GM06990 (cell line): ENCODE data around the gene NDUFA9.

Source experiments
- DNase-seq: peaks from one replicate; pipeline ENCODE4 v3.0.0-alpha.2; 2011; ENCODE audit not compliant: insufficient read length; ENCODE audit errors: extremely low read depth
- H3K27me3 ChIP-seq: replicated peaks from 2 replicates; pipeline ENCODE4 v1.6.0; 2011; ENCODE audit warnings: low read length; ENCODE audit not compliant: control insufficient read depth, insufficient read depth
- H3K36me3 ChIP-seq: 2 replicates; pipeline ENCODE4 v1.5.1; 2011; ENCODE audit warnings: low read length; ENCODE audit not compliant: control insufficient read depth, insufficient read depth
- H3K4me3 ChIP-seq: replicated peaks from 2 replicates; pipeline ENCODE4 v1.5.1; 2011; ENCODE audit warnings: low read depth, mild to moderate bottlenecking, control low read depth, low read length
- CTCF ChIP-seq: IDR thresholded peaks from 2 replicates; pipeline ENCODE4 v1.5.1; 2011; ENCODE audit warnings: low read length, control low read depth, mild to moderate bottlenecking, inconsistent platforms; ENCODE audit not compliant: insufficient read depth, poor library complexity, severe bottlenecking

NDUFA9 gene

GRCh38 chr12:4609071-4609470 is 39.8 kb upstream of the NDUFA9 start:
- no peak for TF ChIP-seq CTCF
- H3K36me3 ChIP-seq = peaks cover 5% of the 10 kb centered on the region
- DNase-seq = no peak
- H3K4me3 ChIP-seq = no peak overlapping the region
- H3K27me3 ChIP-seq = no peaks in the 10 kb centered on the region

DNA sequence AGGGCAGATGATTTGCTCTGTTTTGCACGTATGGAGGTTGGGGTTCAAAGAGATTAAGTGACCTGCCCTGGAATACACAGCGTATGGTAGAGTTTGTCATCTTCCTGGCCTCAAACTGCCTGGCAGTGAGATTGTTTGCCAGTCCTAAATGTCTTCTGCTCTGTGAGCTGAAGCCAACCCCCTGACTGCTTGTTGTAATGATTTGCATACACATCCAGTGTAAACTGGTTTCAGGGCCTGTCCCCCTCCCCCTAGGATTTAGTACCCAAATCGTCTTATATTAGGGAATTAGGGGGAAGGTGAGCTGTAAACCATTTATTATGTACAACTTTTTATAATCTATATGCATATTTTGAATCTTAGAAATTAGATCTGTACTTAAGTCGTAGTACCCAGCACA is 38.4 kb upstream of the NDUFA9 start:
- Histone ChIP-seq H3K4me3 (no peak overlapping the region), H3K36me3 (peaks cover 5% of the 10 kb centered on the region), H3K27me3 (no peaks in the 10 kb centered on the region)
- no peak for DNase-seq
- no peak for TF ChIP-seq CTCF

- no peak for TF ChIP-seq CTCF
- Histone ChIP-seq H3K27me3 (no peaks in the 10 kb centered on the region), H3K36me3 (peaks cover 6% of the 10 kb centered on the region), H3K4me3 (no peak overlapping the region)
- no peak for DNase-seq
Measured at GRCh38 chr12:4615667-4616066, 33.2 kb upstream of the NDUFA9 start.

DNA sequence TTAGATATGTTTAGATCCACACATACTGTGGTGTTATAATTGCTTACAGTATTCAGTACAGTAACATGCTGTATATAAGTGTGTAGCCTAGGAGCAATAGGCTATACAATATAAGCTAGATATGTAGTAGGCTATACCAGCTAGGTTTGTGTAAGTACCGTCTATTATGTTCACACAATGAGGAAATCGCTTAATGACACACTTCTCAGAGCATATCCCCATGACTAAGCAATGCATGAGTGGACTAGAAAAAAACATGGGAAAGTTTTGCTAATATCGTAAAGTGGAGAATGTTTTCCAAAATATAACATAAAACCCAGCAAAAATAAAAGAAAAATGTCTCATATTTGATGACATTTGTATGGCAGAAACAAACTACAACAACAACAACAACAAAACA is 27.4 kb upstream of the NDUFA9 start:
- TF ChIP-seq CTCF = no peak
- H3K36me3 ChIP-seq = no peaks in the 10 kb centered on the region
- DNase-seq = no peak
- H3K4me3 ChIP-seq = no peak overlapping the region
- H3K27me3 ChIP-seq = no peaks in the 10 kb centered on the region

DNA sequence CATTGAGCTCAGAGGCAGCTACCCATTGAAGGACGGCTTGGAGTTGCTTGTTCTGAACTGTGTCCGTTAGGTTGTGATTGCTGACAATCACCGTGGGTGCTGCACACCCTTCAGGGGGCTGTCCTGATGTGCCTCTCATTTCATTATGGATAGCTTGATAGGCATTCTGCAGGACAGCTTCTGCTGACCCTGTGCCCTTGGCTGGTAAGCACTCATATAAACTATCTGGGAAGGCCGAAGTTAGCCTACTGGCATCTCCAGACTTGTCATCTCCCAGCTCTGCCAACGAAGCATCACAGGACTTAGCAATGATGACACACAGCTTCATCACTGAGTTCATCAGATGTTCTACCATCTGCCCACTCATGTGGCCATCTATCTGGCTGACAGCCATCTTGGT is 22.4 kb upstream of the NDUFA9 start:
- DNase-seq = no peak
- no peak for TF ChIP-seq CTCF
- Histone ChIP-seq H3K27me3 (no peaks in the 10 kb centered on the region), H3K4me3 (no peak overlapping the region), H3K36me3 (no peaks in the 10 kb centered on the region)

GRCh38 chr12:4628406-4628805 is 20.5 kb upstream of the NDUFA9 start:
- no peaks in the 10 kb centered on the region for H3K36me3 ChIP-seq
- no peaks in the 10 kb centered on the region for H3K27me3 ChIP-seq
- DNase-seq = no peak
- TF ChIP-seq CTCF = no peak
- no peak overlapping the region for H3K4me3 ChIP-seq
